Measurements from ENCODE around the gene FNBP1. TPM values are rescaled to one million over a fixed set of nuclear protein-coding genes. Genes with fewer than 3 reads are reported as not detected.

Gene FNBP1
- total RNA-seq, 1 donor from 2014 or later, result 157 TPM

DNA sequence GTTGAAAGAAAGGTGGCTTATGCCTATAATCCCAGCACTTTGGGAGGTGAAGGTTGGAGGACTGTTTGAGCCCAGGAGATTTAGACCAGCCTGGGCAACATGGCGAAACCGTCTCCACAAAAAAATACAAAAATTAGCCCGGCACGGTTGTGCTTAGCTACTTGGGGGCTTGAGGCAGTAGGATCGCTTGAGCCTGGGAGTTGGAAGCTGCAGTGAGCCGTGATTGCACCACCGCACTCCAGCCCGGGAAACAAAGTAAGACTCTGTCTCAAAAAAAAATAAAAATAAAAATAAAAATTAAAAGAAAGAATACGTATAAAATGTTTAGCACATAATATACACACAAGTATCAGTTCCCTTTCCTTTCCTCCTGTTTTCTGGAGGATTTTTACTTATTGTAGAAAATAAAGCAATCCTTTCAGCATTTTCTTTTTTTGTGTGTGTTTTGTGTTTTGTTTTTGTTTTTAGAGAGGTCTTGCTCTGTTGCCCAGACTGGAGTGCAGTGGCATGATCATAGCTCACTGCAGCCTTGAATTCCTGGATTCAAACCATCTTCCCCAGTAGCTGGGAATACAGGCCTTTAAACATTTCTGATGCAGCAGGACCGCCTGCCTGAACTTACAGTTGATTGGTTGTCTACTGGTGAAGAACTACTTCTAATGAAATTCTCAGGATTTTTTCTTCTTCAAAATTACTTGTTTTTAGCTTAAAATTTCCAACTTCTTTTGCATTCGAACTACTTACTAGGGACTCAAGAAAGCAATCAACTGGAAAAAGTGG is 6.6 kb upstream of the FNBP1 start:
- intact Hi-C loops (cut with micrococcal nuclease), result loop anchor here (5.0 to 10.0 kb wide), 3 partner anchors 48 to 425 kb away; partner anchors contain the start of genes C9orf50, NTMT1 and TOR1A

DNA sequence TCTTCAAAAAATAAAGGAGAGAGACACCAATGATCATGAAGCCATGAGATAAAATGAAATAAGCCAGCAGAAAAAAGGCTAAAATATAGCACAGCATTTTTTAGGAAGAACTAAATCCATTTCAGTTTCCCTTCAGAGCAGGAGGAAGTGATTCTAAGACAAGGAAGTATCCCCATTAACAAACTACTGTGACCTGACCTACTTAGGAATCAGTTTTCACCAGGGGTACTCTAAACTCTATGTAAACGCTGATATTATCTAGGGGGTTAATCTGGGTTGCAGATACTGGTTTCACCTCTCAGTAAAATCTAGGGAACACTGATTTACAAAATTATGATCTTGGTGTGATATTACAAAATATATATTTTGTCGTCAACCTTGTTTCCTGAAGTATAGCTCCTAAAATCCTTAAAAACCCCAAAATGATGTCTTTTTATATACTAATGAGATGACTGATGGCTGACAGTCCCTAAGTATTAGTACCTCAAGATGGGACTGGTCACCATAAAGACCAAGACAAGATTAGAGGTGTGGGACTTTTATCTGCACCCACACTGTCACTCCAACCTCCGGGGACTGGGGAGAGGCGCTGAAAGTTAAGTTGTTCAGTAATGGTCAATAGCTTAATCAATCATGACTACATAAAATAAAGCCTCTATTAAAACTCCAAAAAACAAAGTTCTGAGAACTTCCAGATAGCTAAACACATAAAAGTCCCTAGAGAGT is 2.9 kb upstream of the FNBP1 start:
- intact Hi-C loops (cut with micrococcal nuclease), result loop anchor here (10.0 kb wide), 1 partner anchor 421 kb away; the partner anchor contains the start of genes C9orf50 and NTMT1

DNA sequence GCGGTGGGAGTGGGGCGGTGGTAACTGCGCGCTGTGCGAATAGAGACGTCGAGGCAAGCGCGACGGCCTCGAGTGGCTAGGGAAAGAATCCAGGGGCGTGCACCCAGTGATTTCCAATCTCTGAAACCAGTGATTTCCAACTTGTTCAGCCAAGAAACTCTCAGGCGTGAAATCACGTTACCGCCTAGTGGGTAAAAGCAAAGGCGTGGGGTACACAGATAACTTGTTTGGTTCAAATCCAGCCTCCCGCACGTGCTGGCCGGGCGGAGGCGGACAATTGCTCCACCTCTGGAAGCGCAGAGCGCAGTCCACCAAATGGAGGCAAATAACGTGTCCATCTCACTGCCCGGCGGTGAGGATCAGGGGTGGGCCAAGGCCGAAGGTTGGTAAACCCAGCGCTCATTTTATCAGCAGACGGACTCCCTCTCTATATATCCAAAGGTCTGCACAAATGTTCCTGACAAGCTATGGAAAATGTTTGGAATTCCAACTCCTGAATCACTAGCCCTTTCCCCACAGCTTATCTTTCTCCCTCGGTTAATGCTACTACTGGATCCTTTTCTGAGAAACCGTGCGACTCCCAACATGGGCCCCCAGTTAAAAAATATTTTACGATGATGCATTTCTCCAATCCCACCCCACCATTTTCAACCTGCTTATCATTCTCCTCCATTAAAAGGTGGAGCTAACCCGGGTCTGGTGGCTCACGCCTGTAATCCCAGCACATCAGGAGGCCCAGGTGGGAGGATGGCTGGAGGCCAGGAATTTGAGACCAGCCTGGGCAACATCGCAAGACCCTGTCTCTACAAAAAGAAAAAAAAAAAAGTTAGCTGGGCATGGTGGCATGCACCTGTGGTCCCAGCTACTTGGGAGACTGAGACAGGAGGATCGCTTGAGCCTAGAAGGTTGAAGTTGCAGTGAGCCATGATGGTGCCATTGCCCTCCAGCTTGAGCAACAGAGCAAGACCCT is 950 bp upstream of the FNBP1 start:
- intact Hi-C loops (cut with micrococcal nuclease), result loop anchor here (1.0 to 10.0 kb wide), 4 partner anchors 9 to 419 kb away; partner anchors contain the start of genes C9orf50, GPR107 and NTMT1

DNA sequence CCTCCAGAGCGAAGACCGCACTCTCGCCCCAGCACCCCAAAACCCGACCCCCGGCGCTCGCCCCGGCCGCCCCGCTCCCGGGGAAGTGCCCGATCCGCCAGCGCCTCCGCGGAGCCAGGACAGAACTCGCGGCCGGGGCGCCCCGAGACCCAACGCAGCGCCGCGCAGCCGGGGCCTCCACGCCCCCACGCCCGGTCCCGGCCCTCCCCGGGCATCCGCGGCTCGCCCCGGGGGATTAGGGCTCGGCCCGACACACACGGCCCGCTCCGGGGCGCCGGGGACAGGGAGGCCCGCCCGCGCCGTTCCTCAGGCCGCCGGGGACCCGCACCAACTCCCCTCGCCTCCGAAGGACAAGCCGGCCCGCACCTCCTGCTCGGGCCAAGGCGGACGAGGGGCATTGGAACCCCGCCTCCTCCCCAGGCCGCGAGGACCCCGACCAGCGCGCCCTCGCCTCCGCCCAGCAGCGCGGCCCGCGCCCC is 544 bp downstream of the FNBP1 start:
- intact Hi-C loops (cut with micrococcal nuclease), result loop anchor here (5.0 to 10.0 kb wide), 2 partner anchors 110 to 418 kb away; partner anchors contain the start of genes C9orf50 and NTMT1

DNA sequence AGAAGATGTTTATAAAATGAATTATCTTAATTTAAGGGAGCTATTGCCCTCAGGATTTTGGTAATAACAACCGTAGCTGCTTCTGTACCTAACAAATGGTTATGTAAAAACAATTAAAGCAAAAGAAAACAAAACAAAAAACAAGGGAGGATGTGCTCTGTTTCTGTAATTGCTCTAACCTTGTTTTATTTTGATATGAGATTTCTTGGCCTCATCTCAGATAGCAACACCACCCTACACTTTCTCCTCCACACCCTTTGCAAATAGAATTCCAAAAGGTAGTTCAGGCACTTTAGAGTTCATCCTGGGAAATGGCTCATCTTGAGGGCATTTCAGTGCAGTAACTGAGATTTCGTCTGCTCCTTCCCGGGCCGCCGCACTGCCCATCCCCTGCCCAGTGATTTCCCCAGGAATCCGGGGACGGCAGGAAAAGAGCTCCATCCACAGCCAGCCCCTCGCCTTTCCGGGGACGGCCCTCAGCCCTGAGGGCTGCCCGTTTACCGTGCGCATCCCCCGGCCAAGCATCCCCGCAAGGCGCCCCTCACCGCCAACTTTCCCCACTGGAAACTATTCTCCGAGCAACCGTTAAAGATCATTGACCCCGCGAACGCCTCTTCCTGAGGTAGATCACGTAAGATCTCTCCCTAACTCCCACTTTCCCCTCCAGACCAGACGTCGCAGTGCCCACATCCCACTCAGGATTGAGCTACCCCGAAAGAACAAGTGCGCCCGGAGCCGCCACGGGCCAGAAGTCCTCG is 1.2 kb downstream of the FNBP1 start:
- intact Hi-C loops (cut with micrococcal nuclease), result loop anchor here (1.0 to 10.0 kb wide), 4 partner anchors 15 to 417 kb away; partner anchors contain the start of genes C9orf50 and NTMT1

DNA sequence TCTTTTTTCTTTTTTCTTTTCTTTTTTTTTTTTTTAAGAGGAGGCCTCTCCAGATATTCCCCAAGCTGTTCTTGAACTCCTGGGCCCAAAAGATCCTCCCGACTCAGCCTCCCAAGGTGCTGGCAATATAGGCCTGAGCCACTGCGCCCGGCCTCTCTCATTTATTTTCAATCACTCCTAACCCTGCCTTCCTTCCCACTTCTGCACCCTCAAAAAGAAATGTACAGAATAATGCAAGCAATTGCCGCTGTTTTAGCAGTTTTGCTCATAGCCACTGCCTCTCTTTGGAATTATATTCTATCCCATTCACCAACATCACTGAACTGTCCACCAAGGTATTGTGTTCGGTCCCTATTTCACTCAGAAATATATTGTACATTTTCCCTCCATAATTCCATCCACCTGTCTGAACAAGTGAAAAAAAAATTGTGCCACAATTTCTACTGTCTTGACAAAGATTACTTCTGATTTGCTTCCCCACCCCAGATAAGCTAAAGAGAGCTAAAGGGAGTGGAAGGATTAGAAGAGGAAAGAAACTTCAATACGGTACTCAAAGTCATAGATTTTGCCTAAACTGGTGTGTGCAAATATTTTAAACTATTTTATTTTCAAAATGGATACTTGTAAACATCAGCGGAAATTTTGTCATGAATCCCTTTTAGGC is 1.9 kb downstream of the FNBP1 start:
- intact Hi-C loops (cut with micrococcal nuclease), result loop anchor here (1.0 to 10.0 kb wide), 4 partner anchors 14 to 416 kb away; partner anchors contain the start of genes C9orf50 and NTMT1

DNA sequence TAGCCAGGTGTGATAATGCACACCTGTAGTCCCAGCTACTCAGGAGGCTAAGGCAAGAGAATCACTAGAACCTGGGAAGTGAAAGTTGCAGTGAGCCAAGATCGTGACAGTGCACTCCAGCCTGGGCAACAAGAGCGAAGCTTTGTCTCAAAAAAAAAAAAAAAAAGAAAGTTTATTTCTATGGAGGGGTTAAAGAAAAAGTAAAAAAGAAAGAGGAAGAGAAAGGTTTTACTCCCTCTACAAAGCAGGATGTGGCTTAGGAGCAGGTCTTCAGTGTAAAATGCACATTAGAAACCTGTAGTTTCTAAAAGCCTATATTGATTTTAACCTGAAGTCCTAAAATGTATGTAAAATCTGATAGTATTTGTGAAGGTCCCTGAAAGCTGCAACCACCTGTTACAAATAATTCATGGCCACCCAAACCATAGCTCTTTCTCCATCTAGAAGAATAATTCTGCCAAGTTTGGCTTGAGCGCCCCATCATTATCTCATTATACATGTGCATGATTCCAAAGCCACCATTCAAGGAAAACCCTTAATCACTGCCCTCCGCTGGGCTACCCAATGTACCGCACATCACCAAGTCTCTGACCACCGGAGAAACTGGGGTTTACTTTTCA is 3.4 kb downstream of the FNBP1 start:
- intact Hi-C loops (cut with micrococcal nuclease), result loop anchor here (1.0 to 10.0 kb wide), 10 partner anchors 8 to 415 kb away; partner anchors contain the start of genes C9orf50, GPR107 and NTMT1

DNA sequence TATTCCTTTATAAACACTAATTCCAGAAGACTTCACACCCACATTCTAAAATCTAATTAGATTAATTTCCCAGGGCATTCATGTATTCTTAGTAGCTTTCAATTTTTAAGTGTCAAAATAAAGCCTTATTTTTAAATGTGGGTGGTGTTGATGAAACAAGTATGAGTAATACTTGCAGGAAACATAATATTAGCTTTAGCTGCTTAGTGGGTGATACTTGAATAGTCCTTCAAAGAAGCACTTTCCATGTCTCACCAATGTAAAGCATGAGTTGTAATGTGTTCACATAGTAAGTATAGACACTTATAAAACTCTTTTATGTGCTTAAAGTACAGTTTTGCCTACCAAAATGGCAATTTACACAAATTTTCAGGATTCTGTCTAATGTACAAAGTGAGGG is 6.9 kb downstream of the FNBP1 start:
- intact Hi-C loops (cut with micrococcal nuclease), result no loop called here

DNA sequence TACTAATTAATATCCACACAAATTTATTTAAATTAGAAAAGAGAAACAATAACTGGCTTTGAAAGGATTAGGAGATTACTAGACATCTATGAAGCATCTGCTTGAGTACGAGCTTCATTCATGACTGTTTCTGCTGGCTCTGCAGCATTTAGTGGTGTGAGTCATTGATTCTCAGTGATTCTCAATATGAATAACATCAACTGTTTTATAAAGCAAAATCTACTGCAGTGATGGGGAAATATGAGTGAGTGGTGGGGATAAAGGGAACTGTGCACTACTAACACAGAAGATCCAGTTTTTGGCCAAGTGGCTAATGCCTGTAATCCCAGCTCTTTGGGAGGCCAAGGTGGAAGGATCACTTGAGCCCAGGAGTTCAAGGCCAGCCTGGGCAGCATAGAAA is 8.4 kb downstream of the FNBP1 start:
- intact Hi-C loops (cut with micrococcal nuclease), result no loop called here

DNA sequence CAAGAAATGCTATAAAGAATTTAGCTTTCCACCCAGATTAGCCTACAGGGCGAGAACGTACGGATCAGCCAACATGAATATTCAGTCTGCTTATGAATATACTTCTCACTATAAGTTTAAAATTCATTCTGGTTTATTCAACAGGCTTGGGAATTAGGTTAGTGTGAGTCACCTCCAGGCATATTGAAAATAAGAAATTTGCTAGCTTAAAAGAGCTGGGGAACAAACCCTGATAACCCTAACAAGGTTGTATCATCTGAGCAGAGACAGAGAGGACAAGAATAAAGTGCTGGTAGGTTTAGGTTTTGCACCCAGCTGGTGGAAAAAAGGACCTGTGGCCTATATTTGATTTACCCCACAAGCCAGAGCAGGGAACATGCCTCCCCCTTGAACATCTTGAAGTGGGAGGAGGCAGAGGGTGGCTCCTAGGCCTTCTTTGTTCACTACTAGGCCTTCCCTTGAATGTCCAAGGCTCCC is 12.3 kb downstream of the FNBP1 start:
- intact Hi-C loops (cut with micrococcal nuclease), result loop anchor here (1.0 kb wide), 1 partner anchor 9 kb away; no protein-coding TSS in a partner anchor

DNA sequence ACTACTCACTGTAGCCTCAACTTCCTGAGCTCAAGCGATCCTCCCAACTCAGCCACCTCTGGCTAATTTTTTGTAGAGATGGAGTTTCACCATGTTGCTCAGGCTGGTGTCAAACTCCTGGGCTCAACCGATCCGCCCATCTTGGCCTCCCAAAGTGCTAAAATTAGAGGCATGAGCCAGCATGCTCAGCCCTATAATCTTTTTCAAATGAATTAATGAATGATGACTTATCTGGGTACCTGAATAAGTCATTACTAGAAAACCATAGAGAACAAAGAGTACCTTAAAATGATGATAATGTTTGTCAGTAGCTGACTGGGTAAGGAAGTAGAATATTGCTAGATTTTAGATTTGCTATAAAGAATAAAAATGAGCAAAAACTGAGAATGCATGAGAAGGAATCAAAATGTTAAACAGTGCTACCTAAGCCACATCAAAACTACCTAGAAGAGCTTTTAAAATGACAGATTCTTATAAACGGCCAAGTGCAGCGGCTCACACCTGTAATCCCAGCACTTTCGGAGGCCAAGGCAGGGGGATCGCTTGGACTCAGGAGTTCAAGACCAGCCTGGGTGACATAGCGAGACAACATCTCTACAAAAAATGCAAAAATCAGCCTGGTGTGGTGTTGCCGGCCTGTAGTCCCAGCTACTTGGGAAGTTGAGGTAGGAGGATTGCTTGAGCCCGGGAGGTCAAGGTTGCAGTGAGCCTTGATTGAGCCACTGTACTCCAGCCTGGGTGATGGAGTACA is 13.6 kb downstream of the FNBP1 start:
- intact Hi-C loops (cut with micrococcal nuclease), result no loop called here

DNA sequence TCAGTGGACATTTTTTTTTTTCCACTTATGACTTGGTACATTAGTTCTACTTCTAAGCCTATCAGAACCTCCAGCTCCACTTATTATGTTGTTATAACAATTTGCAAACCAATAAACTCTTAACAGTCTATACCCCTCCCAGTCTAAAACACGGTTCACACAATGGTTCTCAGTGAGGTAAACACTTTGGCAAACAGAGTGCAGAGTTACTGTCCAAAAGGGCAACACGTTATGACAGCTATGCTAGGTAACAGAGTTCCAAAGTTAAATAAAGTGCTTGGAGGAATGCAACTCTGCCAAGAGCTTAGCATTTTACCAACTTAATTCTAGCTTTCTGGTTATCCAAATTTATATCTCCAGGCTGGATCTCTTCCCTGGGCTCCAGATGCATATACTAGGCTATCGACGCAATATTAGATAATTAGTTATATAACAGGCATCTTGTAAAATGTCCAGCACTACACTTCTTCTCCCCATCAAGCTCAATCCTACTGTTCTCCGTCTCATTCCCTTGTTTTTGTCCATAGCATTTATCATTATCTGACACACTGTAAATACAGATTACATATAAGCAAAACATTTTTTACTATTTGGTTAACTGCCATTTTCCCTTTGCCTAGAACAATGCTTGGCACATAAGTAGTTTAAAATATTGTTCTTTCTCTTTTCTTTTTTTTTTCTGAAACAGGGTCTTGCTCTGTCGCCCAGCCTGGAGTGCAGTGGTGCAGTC is 14.3 kb downstream of the FNBP1 start:
- intact Hi-C loops (cut with micrococcal nuclease), result no loop called here

DNA sequence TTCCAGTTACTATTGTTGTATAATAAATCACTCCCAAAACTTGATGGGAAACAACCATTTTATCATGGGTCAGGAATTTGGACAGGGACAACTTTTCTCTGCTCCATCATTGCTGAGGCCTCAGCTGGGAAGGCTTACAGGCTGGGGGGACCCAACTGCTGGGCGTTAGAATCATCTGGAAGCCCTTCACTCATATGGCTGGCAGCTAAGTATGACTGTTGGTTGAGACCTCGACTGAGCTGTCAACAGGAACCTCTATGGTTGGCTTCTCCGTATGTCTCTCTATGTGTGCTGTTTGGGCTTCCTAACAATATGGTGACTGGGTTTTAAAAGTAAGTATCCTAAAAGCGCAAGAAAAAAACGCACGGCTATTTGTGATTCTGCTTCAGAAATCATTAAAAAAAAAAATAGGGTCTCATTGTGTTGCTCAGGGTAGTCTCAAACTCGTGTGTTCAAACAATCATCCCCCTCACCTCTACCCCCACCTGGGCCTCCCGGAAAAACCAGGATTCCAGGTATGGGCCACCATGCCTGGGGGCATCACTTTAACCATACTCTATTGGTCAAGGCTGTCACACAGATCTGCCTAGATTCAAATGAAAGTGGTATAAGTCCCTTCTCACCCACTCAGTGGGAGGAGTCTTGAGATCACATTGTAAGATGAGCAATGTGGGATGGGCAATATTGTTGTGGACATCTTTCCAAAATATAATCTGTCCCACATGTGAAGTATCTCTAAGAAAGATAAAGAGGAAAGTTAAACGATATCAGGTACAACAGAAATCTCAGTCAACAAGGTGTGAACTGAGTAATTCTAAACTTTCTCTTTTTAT is 15.2 kb downstream of the FNBP1 start:
- intact Hi-C loops (cut with micrococcal nuclease), result loop anchor here (2.0 kb wide), 2 partner anchors 13 to 19 kb away; no protein-coding TSS in a partner anchor

DNA sequence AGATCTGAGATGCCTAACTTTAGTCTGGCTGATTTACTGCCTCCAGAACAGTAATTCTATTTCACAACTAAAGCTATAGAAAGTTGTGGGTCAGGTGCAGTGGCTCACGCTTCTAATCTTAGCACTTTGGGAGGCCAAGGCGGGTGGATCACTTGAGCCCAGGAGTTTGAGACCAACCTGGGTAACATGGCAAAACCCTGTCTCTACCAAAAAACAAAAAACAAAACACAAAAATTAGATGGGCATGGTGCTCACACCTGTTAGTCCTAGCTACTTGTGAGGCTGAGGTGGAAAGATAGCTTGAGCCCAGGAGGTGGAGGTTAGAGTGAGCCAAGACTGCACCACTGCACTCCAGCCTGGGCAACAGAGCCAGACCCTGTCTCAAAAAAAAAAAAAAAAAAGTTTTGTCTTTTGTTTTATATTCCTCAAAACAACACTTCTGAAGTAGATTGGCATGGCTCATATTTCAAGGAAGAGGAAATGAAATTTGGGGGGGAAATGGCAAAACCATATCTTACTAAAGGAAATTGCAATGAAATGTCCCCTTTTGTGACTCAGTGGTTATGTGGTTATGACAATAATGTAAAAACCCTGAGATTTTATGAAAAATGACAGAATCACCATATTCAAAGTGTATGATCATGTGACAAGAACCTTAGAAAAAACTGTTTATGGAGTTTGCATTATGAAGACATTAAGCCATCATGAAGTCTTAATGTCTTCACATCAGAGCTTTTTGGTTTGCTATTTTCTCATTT is 16.2 kb downstream of the FNBP1 start:
- intact Hi-C loops (cut with micrococcal nuclease), result loop anchor here (2.0 kb wide), 2 partner anchors 14 to 18 kb away; no protein-coding TSS in a partner anchor

DNA sequence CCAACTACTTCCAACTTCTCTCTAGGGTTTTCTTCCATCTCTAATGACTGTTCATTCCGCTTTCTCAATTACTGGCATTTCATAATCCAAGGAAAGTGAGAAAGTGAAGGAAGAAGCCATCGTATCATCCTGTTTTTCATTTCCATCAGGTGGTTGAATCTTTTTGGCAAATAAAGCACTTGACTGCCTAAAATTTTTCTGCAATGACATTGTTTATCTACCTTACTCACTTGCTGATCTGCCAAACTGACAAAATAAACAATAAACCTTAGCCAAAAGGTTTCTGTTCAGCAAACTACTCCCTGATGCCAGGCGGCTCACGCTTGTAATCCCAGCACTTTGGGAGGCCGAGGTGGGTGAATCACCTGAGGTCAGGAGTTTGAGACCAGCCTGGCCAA is 18.4 kb downstream of the FNBP1 start:
- intact Hi-C loops (cut with micrococcal nuclease), result no loop called here
